Fibroblast of pulmonary artery (primary cell): Measurements from ENCODE around the gene ARHGAP9.

Experiments used
- DNase-seq: peaks from one replicate; pipeline ENCODE4 v3.0.0-alpha.2; 2010; ENCODE audit warnings: low read depth
- H3K4me3 ChIP-seq: replicated peaks from 2 replicates; pipeline ENCODE4 v1.5.1; 2011; ENCODE audit warnings: low read depth, mild to moderate bottlenecking, control low read depth, low read length, moderate library complexity
- CTCF ChIP-seq: IDR thresholded peaks from 2 replicates; pipeline ENCODE4 v1.5.1; 2011; ENCODE audit warnings: mild to moderate bottlenecking, control low read depth, low read length, inconsistent platforms; ENCODE audit errors: missing control alignments

The ARHGAP9 gene

GRCh38 chr12:57454213-57454565 is 25.5 kb downstream of the ARHGAP9 start:
- no peak for TF ChIP-seq CTCF
- no peak overlapping the region for H3K4me3 ChIP-seq
- DNase-seq: no peak

- DNase-seq: peak; percentile 82
- no peak overlapping the region for H3K4me3 ChIP-seq
- TF ChIP-seq CTCF: no peak
These were observed 26.6 kb downstream of the ARHGAP9 start for GRCh38 chr12:57452937-57453509.

- TF ChIP-seq CTCF: no peak
- no peak overlapping the region for H3K4me3 ChIP-seq
- DNase-seq: peak; percentile 87
These were observed 27.3 kb downstream of the ARHGAP9 start for GRCh38 chr12:57452181-57452936.

- H3K4me3 ChIP-seq: no peak overlapping the region
- TF ChIP-seq CTCF: no peak
- DNase-seq: no peak
These were observed 28.4 kb downstream of the ARHGAP9 start for GRCh38 chr12:57451233-57451778.

- no peak for DNase-seq
- no peak overlapping the region for H3K4me3 ChIP-seq
- TF ChIP-seq CTCF: no peak
These were observed 29.6 kb downstream of the ARHGAP9 start for GRCh38 chr12:57450057-57450456.

- DNase-seq: no peak
- H3K4me3 ChIP-seq: no peak overlapping the region
- no peak for TF ChIP-seq CTCF
These were observed 30.3 kb downstream of the ARHGAP9 start for GRCh38 chr12:57449375-57449774.

- TF ChIP-seq CTCF: no peak
- no peak for DNase-seq
- no peak overlapping the region for H3K4me3 ChIP-seq
These were observed 31.0 kb downstream of the ARHGAP9 start for GRCh38 chr12:57448669-57449068.
